GM18520 (cell line): Measurements from ENCODE around the gene WFDC1.

Experiments
- ATAC-seq: cut with Tn5 transposase; IDR thresholded peaks from one replicate; pipeline ENCODE4 v1.9.1; 2021; ENCODE audit not compliant: unreplicated experiment

The WFDC1 gene

DNA sequence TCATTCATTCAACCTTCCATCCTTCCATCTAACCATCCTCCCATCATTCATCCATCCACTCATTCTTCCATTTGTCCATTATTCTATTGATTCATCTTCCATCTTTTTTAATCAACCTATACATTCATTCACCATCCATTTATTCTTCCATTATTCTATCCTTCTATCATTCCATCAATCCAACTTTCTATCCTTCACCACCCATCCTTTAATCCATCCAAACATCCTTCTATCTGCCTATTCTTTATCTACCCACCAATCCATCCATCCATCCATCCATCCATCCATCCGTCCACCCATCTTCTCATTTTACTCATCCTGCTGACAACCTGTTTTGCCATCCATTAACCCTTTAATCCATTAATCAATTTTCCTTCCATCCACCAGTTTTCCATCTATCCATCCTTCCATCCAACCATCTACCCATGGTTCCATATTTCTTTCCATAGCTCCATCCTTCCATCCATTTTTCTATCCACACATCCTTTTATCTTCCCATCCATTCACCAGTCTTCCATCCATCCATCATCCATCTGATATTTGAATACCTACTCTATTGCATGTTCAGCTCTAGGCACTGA, 21.8 kb upstream of the WFDC1 start:
- no peak for ATAC-seq

DNA sequence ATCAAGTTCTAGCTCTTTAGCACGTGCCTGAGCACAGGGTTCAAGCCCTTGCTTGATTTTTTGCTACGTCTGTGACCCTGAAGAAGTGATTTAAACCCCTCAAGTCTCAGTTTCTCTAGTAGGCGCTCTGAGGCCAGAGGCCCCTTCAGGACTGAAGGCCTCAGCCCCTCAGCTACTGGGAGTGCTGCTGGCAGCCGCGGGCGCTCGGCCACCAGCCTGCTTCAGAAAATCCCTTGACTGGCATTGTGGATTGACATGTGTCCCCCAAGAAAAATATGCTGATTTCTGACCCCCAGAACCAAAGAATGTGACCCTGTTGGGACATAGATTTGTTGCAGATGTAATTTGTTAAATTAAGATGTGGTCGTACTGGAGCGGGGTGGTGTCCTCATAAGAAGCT, 20.2 kb upstream of the WFDC1 start:
- no peak for ATAC-seq

DNA sequence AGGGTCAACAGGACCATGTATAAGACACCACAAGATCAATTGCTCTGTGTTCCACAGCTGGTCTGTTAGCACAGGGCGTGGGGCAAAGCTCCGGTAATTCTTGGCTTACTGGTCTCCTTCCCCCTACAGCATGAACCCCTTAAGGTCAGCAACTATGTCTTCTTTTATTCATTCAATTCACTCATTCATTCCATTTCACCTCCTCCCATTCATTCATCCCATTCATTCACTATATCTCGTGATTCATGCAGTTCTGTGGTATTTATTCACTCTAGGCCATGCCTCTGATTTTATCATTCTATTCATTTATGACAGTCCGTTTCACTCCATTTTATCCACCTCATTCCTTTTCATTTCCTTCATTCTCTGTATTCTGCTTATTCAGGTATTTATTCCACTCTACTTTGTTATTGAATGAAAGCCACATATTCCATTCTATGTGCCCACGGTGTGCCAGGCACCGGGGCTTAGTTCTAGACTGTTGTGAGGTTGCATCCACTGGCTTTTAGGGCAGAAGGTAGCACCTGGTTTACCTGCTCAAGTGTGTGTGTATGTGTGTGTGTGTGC, 19.0 kb upstream of the WFDC1 start:
- ATAC-seq, result no peak

DNA sequence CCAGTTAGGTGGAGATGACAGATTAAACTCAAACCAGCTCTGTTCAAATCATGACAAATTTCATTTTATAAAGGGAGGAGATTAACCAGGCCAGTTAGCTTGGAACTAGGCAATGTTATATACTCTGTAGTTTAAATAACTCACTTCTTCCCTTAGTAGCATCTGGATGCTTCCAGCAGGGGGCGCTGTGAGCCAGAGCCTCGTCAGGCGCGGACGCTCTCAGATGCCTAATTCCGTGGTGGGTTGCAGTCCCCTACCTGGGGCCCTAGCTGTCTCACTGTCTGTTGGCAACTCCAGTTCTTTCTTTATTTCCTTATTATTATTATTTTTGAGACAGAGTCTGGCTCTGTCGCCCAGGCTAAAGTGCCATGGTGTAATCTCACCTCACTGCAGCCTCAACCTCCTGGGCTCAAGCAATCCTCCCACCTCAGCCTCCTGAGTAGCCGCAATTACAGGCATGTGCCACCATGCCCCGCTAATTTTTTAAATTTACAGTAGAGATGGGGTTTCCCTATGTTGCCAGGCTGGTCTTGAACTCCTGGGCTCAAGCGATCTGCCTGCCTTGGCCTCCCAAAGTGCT, 17.3 kb upstream of the WFDC1 start:
- ATAC-seq, result no peak

DNA sequence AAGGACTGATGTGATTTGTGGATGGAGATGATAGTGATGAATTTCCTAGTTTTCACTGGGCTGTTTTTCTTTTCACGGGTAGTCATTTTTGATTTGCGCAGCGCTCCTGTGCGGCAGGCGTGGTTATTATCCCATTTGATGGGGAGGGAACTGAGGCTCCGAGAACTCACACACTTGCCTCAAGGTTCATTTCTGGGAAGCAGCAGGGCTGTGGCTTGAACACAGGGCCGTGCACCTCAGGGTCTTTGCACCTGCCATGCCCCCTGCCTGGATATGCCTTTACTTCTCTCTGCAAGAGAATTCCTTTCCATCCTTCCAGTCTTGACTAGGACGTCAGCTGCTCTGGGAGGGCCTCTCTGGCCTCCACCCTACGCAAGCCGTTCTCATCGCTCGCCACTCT, 16.3 kb upstream of the WFDC1 start:
- ATAC-seq, result no peak

DNA sequence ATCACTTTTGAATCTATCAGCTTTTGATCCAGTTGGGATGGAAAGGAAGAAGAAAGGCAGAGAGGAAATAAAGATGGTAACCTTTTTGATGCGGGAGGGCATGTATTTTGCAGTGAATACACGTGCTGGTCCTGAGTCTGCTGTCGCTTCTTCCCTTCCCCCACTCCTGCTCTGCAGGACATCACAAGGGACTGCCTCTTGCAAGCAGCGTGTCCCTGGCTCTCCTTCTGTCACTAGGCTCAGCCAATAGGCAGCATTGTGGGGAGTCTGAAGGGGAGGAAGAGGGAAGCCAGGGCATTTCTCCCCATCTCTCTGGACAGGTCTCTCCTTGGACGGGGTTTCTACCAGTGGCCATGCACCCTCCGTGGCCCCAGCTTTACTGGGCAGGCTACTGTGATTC, 15.7 kb upstream of the WFDC1 start:
- no peak for ATAC-seq

DNA sequence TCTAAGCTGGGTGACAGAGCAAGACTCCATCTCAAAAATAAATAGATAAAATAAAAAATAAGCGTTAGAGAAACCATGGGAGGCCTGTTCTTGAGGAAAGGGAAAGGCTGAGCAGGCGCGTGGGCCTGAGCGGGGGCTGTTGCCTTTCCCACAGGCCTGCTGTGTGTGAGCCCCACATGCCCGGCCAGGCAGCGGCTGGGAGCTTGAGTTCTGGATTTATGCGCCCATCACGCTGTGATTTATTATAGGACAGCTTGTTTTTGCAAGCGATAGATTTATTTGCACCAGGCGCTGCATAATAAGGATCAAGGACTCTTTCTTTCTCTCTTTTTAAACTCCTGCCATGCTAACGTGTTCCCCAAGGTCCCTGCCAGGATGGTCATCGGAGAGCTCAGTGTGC, 14.8 kb upstream of the WFDC1 start:
- ATAC-seq, result no peak

DNA sequence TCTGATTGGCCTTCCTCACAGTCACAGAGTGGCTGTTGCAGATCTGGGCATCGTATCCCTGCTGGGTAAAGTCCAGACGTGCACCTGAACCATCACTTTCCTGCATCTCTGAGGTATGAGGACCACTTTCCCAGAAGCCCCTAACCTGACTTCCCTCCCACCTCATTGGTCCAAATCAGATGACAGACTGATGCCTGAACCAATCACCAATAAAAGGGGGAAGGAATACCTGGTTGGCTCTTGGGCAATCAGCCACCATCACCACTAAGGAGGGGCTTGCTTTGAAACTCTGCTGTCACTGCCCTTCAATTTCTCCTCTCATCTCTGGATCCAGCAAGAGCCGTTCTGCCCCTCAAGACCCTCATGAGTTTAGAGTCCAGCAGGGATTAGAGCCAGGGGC, 13.6 kb upstream of the WFDC1 start:
- no peak for ATAC-seq

DNA sequence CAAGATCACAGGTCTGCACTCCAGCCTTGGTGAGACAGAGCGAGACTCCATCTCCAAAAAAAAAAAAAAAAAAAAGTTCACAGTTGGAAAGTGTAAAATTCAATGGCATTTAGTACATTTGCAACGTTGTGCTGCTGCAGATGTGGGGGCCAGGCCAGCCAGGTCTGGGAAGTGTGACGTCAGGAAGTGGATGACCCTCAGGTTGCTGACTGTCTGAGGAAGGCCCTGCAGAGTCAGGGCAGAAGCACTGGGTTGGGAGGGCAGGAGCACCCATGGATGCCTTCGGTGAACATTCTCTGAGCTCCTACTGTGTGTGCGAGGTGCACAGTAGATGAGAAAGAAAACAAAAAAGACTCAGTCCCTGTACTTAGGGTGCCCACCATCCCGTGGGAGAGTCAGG, 12.1 kb upstream of the WFDC1 start:
- no peak for ATAC-seq

DNA sequence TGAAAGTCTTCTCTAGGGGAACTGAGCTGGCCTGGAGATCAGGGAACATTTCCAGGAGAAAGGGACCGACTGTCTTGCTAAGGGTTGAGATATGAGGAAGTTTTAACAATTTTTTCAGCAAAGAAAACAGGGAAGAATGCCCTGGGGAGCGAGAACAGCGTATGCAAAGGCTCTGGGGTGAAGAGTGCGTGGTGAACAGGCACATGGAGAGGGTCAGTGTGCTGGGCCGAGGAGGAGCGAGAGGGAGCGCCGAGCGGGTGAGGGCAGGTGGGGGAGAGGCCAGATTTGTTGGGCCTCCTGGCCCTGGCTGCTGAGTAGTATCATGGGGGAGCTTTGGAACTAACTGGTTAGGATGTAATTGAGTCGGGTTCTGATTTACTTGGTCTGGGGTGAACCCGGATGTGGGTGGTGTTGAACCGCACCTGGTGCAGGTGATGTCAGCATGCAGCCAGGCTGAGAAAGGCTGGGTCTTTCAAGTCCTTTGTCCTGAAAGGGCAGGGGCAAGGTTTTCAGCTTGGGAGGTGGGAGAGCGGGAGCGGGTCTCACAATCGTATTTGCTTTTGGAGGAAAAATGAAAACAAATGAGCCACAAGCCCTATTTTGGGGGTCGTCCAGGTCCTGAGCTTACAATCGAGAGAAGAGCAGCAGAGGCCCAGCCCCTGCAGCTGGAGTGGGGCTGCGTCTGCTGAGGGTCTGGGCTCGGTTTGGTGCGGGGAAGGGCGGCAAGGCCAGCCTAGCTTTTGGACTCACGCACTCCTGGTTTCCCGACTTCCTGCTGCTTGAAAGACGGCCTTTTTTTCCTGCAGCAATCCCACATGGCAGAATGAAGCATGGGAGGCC, 11.1 kb upstream of the WFDC1 start:
- no peak for ATAC-seq

DNA sequence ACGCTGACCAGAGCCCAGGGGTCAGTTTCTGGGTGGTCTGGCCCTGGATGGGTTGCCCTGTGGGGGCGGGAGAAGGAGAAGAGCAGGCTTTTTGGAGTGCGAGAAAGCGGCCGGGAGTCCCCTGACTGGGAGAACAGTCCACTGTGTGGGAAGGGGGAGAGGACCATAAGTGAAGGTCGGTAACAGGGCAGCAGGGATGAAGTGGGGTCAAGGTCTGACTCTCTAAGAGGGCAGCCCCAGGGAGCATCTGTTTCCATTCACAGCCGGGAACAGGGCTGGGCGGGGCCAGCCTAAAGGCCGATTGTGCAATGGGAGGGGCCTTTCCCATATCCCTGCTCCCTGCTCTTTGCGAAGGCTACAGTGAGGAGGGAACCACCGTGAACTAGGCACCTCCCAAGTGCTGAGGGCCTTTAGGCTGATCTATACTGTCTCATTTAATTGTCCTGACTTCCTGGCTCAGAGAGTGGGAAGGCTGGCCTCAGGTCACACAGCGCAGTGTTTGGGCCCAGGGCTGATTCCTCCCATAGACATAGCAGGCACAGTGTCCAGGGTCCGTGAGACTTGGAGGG, 10.4 kb upstream of the WFDC1 start:
- no peak for ATAC-seq

DNA sequence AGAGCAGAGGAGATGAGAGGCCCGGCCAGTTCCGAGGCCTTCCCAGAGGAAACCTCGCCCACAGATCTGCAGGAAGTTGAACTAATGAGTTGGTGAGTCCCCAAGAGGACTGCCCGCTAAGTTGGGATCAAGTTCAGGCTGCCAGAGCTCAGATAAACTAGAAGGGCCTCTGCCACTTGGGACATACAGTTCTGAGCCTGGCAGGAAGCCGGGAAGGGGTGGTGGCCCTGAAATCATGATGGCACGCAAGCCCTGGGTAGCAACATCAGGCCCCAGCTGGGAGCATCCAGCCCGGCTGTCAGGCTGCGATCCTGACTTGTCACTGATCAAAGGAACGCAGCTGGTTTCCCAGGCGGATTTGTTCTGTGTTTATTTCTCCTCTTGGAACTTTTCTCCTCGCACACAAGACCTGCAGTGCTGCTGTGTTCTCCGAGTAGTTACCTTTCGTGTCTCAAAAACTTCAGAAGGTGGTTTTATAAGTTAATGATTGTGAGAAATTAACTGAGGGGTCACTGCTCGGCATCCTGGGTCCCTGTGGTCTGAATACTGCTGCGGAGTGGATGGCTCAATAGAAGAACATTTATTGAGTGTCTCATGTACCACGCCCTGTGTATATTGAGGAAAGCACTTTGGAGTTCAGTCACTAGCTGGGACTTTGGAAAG, 8.0 kb upstream of the WFDC1 start:
- ATAC-seq, result no peak

DNA sequence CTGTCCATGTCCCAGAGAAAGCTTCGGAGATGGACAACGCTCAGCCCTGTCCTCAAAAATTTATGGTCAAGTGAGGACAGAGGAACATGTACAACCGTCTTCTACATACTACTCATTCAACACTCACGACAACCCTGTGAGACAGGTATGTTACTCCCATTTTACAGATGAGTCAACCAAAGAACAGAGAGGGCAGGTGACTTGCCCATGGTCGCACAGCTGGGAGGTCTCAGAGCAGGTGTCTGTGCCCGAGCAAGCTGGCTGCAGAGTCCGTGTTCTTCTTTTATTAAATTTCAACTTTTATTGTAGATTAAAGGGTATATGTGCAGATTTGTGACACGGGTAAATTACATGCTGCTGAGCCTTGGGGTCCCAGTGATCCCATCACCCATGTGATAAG, 5.8 kb upstream of the WFDC1 start:
- ATAC-seq, result no peak

DNA sequence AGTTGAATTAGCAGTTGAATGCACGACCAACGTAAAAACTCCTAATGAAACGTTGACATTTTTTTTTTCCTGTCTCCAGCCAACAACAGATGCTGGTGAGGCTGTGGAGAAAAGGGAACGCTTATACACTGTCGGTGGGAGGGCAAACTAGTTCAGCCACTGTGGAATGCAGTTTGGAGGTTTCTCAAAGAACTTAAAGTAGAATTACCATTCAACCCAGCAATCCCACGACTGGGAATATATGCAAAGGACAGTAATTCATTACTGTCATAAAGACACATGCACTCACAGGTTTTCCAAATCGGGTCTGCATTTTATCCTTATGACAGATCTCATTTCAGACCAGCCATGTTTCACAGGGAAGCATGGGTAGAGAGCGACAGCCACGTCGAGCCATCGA, 3.5 kb upstream of the WFDC1 start:
- ATAC-seq, result no peak

DNA sequence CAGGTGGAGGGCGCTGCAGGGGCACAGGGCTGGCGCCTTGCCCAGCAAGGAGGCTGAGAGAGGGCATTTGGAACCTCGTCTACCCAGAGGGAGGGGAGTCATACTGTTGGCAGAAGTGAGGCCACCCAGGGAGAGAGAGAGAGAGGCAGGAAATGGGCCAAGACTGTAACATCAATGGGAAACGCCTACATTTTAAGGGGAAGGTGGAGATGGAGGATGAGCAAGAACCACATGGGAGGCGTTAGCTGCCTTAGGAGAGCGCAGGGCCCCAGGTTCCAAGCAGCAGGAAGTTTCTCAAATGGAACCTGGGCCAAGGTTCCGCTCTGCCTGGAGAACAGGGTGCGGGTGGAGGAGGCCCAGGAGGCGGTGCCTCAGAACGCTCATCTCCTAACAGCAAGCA, 2.7 kb upstream of the WFDC1 start:
- no peak for ATAC-seq

DNA sequence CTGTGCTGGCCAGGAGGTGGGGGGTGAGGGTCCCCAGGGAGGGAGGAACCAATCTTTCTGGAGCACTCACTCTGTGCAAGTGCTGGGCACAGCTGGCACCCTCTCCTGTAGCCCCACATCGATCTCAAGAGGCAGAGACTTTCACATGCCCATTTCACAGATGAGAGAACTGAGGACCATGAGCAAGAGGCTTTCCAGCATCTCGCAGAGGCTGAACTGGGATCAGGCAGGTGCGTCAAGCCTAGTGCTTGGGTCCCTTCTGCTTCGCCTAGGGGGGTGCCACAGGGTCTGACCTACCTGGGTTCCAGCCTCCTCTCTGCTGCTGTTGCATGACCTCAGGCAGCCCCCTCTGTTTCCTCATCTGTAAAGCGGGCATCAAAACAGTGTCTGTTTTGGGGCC, 1.3 kb upstream of the WFDC1 start:
- no peak for ATAC-seq

DNA sequence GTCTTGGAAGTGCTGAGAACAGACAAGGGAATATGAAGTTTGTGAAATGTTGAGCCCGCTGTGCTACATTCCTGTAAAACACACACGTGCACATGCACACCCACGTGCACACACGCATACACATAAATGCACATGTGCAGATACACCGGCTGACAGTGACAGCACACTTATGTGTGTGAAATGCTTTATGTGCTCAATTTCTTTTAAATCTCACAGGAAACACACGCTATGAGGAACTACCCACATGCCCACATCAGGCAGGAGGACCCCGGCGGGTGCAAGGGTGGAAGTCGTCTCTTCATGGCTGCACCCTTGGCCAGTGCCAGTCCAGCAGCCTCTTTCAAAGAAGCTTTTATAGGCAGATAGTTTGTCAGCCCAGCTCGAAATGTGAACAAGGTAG, 561 bp upstream of the WFDC1 start:
- no peak for ATAC-seq

DNA sequence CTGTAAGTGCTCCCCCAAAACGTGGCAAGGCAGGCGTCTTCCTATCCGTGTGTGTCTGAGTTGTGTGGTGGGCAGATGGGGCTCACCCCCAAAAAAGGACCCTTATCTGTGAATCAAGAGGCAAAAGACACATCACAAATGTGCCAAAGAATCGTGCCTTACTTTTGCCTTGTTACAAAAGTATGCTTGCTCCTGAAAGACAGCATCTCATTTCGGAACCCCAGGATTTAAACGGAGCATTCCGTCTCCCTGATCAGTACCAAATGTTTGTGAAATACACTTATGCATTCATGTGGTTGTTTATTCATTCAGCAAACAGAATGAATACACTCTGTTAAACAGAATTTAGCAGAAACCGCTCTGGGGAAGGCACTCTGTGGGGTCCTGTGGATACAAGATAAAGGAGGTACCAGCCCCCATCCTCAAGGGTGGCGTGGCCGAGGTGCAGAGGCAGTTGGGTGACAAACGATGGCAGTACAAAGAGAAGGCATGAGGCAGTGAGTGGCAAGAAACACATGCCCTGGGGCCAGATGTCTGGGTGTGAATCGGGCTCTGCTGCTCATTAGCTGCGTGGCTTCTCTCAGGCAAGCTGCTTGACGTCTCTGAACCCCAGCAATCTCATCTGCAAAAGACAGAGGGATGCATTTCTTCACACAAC, 654 bp downstream of the WFDC1 start:
- no peak for ATAC-seq

DNA sequence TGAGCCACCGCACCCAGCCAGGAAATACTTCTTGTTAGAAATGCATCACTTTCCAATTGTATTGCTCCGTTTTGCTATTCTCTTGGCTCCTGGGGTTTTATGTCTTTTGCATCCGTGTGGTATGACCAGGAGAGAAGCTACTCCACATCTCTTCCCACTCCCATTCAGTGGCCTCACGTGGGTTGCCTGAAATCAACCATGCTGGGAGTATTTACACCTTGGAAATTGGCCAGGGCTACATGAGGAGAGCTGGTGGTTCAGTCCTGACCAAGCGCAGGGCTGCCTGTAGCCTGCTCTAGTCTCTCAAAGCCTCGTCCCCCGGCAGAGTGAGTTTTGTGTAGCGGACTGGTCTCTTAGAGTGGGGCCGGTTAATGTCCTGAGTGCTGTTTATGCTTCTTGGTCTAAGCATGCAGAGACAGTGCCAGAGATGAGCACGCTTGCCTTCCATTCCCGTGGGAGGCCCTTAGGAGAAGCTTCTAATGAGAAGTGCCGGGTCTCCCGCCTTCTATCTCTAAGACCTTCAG, 3.8 kb downstream of the WFDC1 start:
- ATAC-seq, result no peak

DNA sequence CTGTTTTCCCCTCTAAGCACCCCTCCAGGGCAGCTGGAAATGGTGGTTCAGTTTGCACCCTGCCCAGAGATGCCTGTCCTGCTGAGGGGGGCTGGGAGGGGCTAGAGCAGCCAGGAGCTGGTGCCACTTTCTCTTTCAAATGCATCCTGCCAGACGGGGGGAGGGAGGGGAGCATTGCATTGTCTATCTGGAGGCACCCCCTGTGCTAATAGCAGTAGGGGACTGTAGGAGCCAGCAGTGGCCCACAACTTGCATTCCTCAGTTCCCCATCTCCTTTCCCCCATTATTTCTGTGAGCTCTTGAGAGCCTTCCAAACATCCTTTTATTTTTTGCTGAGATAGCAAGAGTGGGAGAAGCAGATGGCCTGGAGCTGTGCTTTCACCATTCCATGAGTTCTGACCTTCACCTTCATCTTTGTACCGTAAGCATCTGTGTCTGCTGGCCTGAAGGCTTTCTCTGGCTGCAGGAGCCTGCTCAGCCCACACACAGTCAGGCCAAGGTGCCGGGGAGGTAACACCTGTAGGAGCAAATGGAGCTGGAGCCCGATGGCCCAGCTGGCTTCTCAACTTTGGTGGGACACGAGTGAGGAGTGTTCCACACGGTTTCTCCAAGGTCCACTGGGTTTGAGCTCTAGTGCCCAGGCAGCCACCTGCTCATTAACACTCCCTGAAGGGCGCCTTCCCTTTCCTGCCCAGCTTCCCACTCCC, 5.2 kb downstream of the WFDC1 start:
- ATAC-seq, result no peak
